ENCODE measurements around the gene TYK2. TPM values are rescaled to one million over a fixed set of nuclear protein-coding genes. Genes with fewer than 3 reads are reported as not detected.

TYK2 gene
- total RNA-seq, 1 donor from 2014 or later, result 147 TPM

- no peaks in the 10 kb centered on the region for H3K4me1 Mint-ChIP-seq (ENCODE audit: low read depth)
- no peaks in the 10 kb centered on the region for H3K27me3 Mint-ChIP-seq
- H3K36me3 Mint-ChIP-seq (ENCODE audit: insufficient read depth), result peaks cover 11% of the 10 kb centered on the region
- no peak for DNase-seq (ENCODE audit: low spot score, unreplicated experiment)
- H3K4me3 Mint-ChIP-seq (ENCODE audit: low read depth), result no peak overlapping the region
- no peaks in the 10 kb centered on the region for H3K9me3 Mint-ChIP-seq (ENCODE audit: low read depth)
- no peak overlapping the region for H3K27ac Mint-ChIP-seq
- TF ChIP-seq CTCF (IDR thresholded peaks at IDR 0.05; ENCODE audit: unreplicated experiment), result no peak
Measured at GRCh38 chr19:10321417-10321797, 59.0 kb downstream of the TYK2 start.

GRCh38 chr19:10320602-10321416 lies 59.6 kb downstream of the TYK2 start:
- peaks cover 14% of the 10 kb centered on the region for H3K36me3 Mint-ChIP-seq (ENCODE audit: insufficient read depth)
- H3K4me3 Mint-ChIP-seq (ENCODE audit: low read depth), result no peak overlapping the region
- no peak for DNase-seq (ENCODE audit: low spot score, unreplicated experiment)
- H3K4me1 Mint-ChIP-seq (ENCODE audit: low read depth), result peaks cover 6% of the 10 kb centered on the region
- no peak overlapping the region for H3K27ac Mint-ChIP-seq
- TF ChIP-seq CTCF (IDR thresholded peaks at IDR 0.05; ENCODE audit: unreplicated experiment), result no peak
- H3K27me3 Mint-ChIP-seq, result no peaks in the 10 kb centered on the region
- no peaks in the 10 kb centered on the region for H3K9me3 Mint-ChIP-seq (ENCODE audit: low read depth)

- DNase-seq (ENCODE audit: low spot score, unreplicated experiment), result no peak
- Mint-ChIP-seq H3K27me3 (no peaks in the 10 kb centered on the region), H3K4me1 (ENCODE audit: low read depth) (peaks cover 14% of the 10 kb centered on the region), H3K36me3 (ENCODE audit: insufficient read depth) (peaks cover 14% of the 10 kb centered on the region), H3K9me3 (ENCODE audit: low read depth) (no peaks in the 10 kb centered on the region), H3K27ac (no peak overlapping the region), H3K4me3 (ENCODE audit: low read depth) (no peak overlapping the region)
- no peak for TF ChIP-seq CTCF (IDR thresholded peaks at IDR 0.05; ENCODE audit: unreplicated experiment)
Measured at GRCh38 chr19:10318807-10319682, 61.3 kb downstream of the TYK2 start.

- no peak for TF ChIP-seq CTCF (IDR thresholded peaks at IDR 0.05; ENCODE audit: unreplicated experiment)
- no peaks in the 10 kb centered on the region for H3K9me3 Mint-ChIP-seq (ENCODE audit: low read depth)
Measured at GRCh38 chr19:10317857-10318462, 62.4 kb downstream of the TYK2 start.

More at GRCh38 chr19:10317857-10318462, 62.4 kb downstream of the TYK2 start:
- H3K36me3 Mint-ChIP-seq (ENCODE audit: insufficient read depth), result peaks cover 17% of the 10 kb centered on the region
- DNase-seq (ENCODE audit: low spot score, unreplicated experiment), result no peak
- peaks cover 14% of the 10 kb centered on the region for H3K4me1 Mint-ChIP-seq (ENCODE audit: low read depth)
- no peak overlapping the region for H3K27ac Mint-ChIP-seq
- H3K4me3 Mint-ChIP-seq (ENCODE audit: low read depth), result no peak overlapping the region
- H3K27me3 Mint-ChIP-seq, result no peaks in the 10 kb centered on the region
